B cell (primary cell): ENCODE data around the gene RPTOR. TPM values are rescaled to one million over a fixed set of nuclear protein-coding genes. Genes with fewer than 3 reads are reported as not detected.

Experiments used
- ATAC-seq: fragments of 200-7000 bp; cut with Tn5 transposase; one replicate; pipeline ENCODE4 v1.10.0; 2021; ENCODE audit warnings: low read depth, mild to moderate bottlenecking, moderate number of reproducible peaks, moderate library complexity
- CTCF ChIA-PET: fragments of 350-600 bp; sonication (Branson Sonifier 250); formaldehyde crosslinking; loops from one replicate; lab custom pipeline; 2021; ENCODE audit warnings: antibody characterized with exemption, inconsistent platforms; lab: Charles Lee
- POLR2A ChIA-PET: fragments of 350-600 bp; sonication (Branson Sonifier 250); formaldehyde crosslinking; loops from one replicate; lab custom pipeline; 2021; ENCODE audit warnings: antibody characterized with exemption; lab: Charles Lee
- DNase-seq: peaks from one replicate; pipeline ENCODE4 v3.0.0; 2013
- H2AFZ ChIP-seq: 2 replicates; pipeline ENCODE4 v1.6.1; 2012; ENCODE audit warnings: mild to moderate bottlenecking, low read depth, low read length; ENCODE audit not compliant: insufficient read depth, poor library complexity, severe bottlenecking
- H3K27ac ChIP-seq, 2 donors: 1 replicate in 1 of 2; 2 replicates in 1 of 2; pipeline ENCODE4 v1.5.1; 2012 to 2013; ENCODE audit warnings: low read length in 2 of 2, mild to moderate bottlenecking in 2 of 2, moderate library complexity in 1 of 2
- H3K27me3 ChIP-seq, 4 experiments: fragments of 200-600 bp in 1 of 4; sonication (generic) in 1 of 4; replicated peaks in 1 of 4; 1 replicate in 2 of 4; 2 replicates in 2 of 4; pipeline versions ENCODE4 v1.6.1 to v1.7.0; 2013 to 2016; ENCODE audit warnings: low read length in 3 of 4, mild to moderate bottlenecking in 2 of 4, mixed read lengths in 1 of 4, moderate library complexity in 1 of 4; ENCODE audit not compliant: insufficient read depth in 4 of 4, control insufficient read depth in 3 of 4; ENCODE audit errors: control extremely low read depth in 1 of 4
- H3K36me3 ChIP-seq, 2 experiments: replicated peaks in 1 of 2; 1 replicate in 1 of 2; 2 replicates in 1 of 2; pipeline versions ENCODE4 v1.6.1 to v1.7.1; 2013; ENCODE audit warnings: low read length in 1 of 2; ENCODE audit not compliant: insufficient read depth in 2 of 2, control insufficient read depth in 1 of 2; ENCODE audit errors: control extremely low read depth in 1 of 2, extremely low read depth in 1 of 2
- H3K4me1 ChIP-seq, 2 donors: fragments of 200-600 bp in 1 of 2; sonication (generic) in 1 of 2; 1 replicate in 1 of 2; 2 replicates in 1 of 2; pipeline versions ENCODE4 v1.5.1 to v1.6.1; 2013 to 2017; ENCODE audit warnings: low read length in 2 of 2; ENCODE audit not compliant: control insufficient read depth in 2 of 2, insufficient read depth in 2 of 2
- H3K4me2 ChIP-seq: replicated peaks from 2 replicates; pipeline ENCODE3; 2012; ENCODE audit warnings: mild to moderate bottlenecking, low read depth, low read length; ENCODE audit not compliant: poor library complexity, severe bottlenecking
- H3K4me3 ChIP-seq, 5 experiments: fragments of 200-600 bp in 1 of 5; sonication (generic) in 1 of 5; 1 replicate in 3 of 5; 2 replicates in 2 of 5; pipeline versions ENCODE4 v1.5.1 to v1.7.0; 2011 to 2016; ENCODE audit warnings: low read length in 4 of 5, mild to moderate bottlenecking in 4 of 5, low read depth in 2 of 5, control low read depth in 1 of 5, moderate library complexity in 1 of 5; ENCODE audit not compliant: insufficient read depth in 1 of 5; ENCODE audit errors: control extremely low read depth in 1 of 5, extremely low read depth in 1 of 5
- H3K79me2 ChIP-seq: fragments of 200-600 bp; sonication (generic); one replicate; pipeline ENCODE4 v1.6.0; 2016; ENCODE audit warnings: low read length; ENCODE audit not compliant: control insufficient read depth, insufficient read depth
- H3K9ac ChIP-seq: fragments of 200-600 bp; sonication (generic); 2 replicates; pipeline ENCODE4 v1.6.1; 2017; ENCODE audit warnings: mild to moderate bottlenecking, low read length, moderate library complexity
- H3K9me3 ChIP-seq, 3 donors: one replicate each; pipeline versions ENCODE4 v1.6.1 to v1.7.1; 2013; ENCODE audit warnings: low read length in 2 of 3; ENCODE audit not compliant: control insufficient read depth in 2 of 3, insufficient read depth in 1 of 3; ENCODE audit errors: control extremely low read depth in 1 of 3
- H4K20me1 ChIP-seq: 2 replicates; pipeline ENCODE4 v1.6.0; 2012; ENCODE audit warnings: mild to moderate bottlenecking, low read length; ENCODE audit not compliant: insufficient read depth, control insufficient read depth, poor library complexity, severe bottlenecking
- H3K27ac Mint-ChIP-seq: one replicate; pipeline ENCODE4 v1.8.0; 2021; ENCODE audit warnings: mixed read lengths
- H3K27me3 Mint-ChIP-seq: one replicate; pipeline ENCODE4 v1.8.0; 2021; ENCODE audit warnings: mixed read lengths
- H3K4me1 Mint-ChIP-seq: one replicate; pipeline ENCODE4 v1.8.0; 2021; ENCODE audit warnings: mixed read lengths
- H3K4me3 Mint-ChIP-seq: one replicate; pipeline ENCODE4 v1.8.0; 2021; ENCODE audit warnings: mixed read lengths
- H3K9me3 Mint-ChIP-seq: one replicate; pipeline ENCODE4 v1.8.0; 2022; ENCODE audit warnings: mixed read lengths; ENCODE audit not compliant: insufficient read depth
- CTCF ChIP-seq: fragments of 200-600 bp; IDR thresholded peaks from one replicate; pipeline ENCODE4 v1.8.0; 2022; ENCODE audit warnings: antibody characterized with exemption, mild to moderate bottlenecking
- EZH2 ChIP-seq: IDR thresholded peaks from 2 replicates; pipeline ENCODE4 v1.6.1; 2012; ENCODE audit warnings: borderline replicate concordance, low read depth, mild to moderate bottlenecking, moderate library complexity, low read length; ENCODE audit not compliant: insufficient read depth, poor library complexity, severe bottlenecking
- WGBS: methylation state at CpG from one replicate; pipeline ENCODE4 v1.1.5; 2013; ENCODE audit warnings: missing lambda C conversion rate; ENCODE audit not compliant: insufficient coverage; 5-methylcytosine and 5-hydroxymethylcytosine counted together
- intact Hi-C: fragments of 100-400 bp; cut with micrococcal nuclease; formaldehyde crosslinking; loops from one replicate; pipeline ENCODE4 v1.10.0; 2022
- polyA plus RNA-seq: library from polyadenylated mRNA; depleted of rRNA; stranded (reverse); fragments of >200 nt; gene quantifications from 2 replicates; pipeline ENCODE4 v1.2.3, GENCODE V29; 2012
- total RNA-seq, 2 donors: library from RNA; stranded (reverse); fragments of 120-200 nt in 1 of 2; gene quantifications; 1 replicate in 1 of 2; 2 replicates in 1 of 2; pipeline versions ENCODE4 v1.2.3 to v1.2.4, GENCODE V29; 2013 to 2022

The RPTOR gene
- total and polyA plus RNA-seq, 2 donors (not counting 1 experiment from before 2014, with no cell fraction given) = 13.4 to 58.8 TPM

GRCh38 chr17:80704381-80704819 lies 159.8 kb downstream of the RPTOR start:
- POLR2A ChIA-PET = no interaction called here
- Histone ChIP-seq H4K20me1 (peaks cover 26% of the 10 kb centered on the region), H3K27me3 (no peaks in the 10 kb centered on the region), H3K9me3 (peaks cover 0 to 12% (median 3%) of the 10 kb centered on the region in 3 donors), H3K4me2 (peak overlapping the region; percentile 16), H2AFZ (no peak overlapping the region), H3K4me3 (no peak overlapping the region), H3K36me3 (peaks cover 0 to 15% of the 10 kb centered on the region in 2 experiments), H3K79me2 (peaks cover 54% of the 10 kb centered on the region), H3K4me1 (peaks cover 20 to 25% of the 10 kb centered on the region in 2 donors), H3K27ac (no peak overlapping the region), H3K9ac (no peak overlapping the region)
- ATAC-seq (no peak), DNase-seq (no peak)
- intact Hi-C loops = no loop called here
- CTCF ChIA-PET = no interaction called here
- H3K4me3 Mint-ChIP-seq = no peak overlapping the region
- no CpG with 5 or more reads among the region's 3 CpGs for whole genome bisulfite sequencing
- peaks cover 45% of the 10 kb centered on the region for H3K4me1 Mint-ChIP-seq
- no peaks in the 10 kb centered on the region for H3K27me3 Mint-ChIP-seq
- TF ChIP-seq CTCF = no peak
- peaks cover 4% of the 10 kb centered on the region for H3K9me3 Mint-ChIP-seq
- H3K27ac Mint-ChIP-seq = peak overlapping the region; percentile 42

GRCh38 chr17:80704894-80705293 lies 160.3 kb downstream of the RPTOR start:
- H3K27me3 Mint-ChIP-seq = no peaks in the 10 kb centered on the region
- no peak overlapping the region for H3K4me3 ChIP-seq
- H3K4me2 ChIP-seq = peak overlapping the region; percentile 16
- POLR2A ChIA-PET = no interaction called here
- no peaks in the 10 kb centered on the region for H3K27me3 ChIP-seq
- peak overlapping the region; percentile 56 for H3K27ac Mint-ChIP-seq
- peaks cover 49% of the 10 kb centered on the region for H3K79me2 ChIP-seq
- peaks cover 42% of the 10 kb centered on the region for H3K4me1 Mint-ChIP-seq
- peaks cover 3% of the 10 kb centered on the region for H3K9me3 Mint-ChIP-seq
- peaks cover 20 to 25% of the 10 kb centered on the region in 2 donors for H3K4me1 ChIP-seq
- ATAC-seq (no peak), DNase-seq (no peak)
- intact Hi-C loops = no loop called here
- peaks cover 0 to 12% (median 3%) of the 10 kb centered on the region in 3 donors for H3K9me3 ChIP-seq
- peak overlapping the region; percentile 29 for H3K4me3 Mint-ChIP-seq
- H4K20me1 ChIP-seq = peaks cover 21% of the 10 kb centered on the region
- TF ChIP-seq EZH2 = no peak
- no peak for TF ChIP-seq CTCF
- WGBS = 57% methylated on average over 13 of the region's 13 CpGs
- no peak overlapping the region for H3K9ac ChIP-seq
- H3K27ac ChIP-seq = no peak overlapping the region
- peaks cover 0 to 17% of the 10 kb centered on the region in 2 experiments for H3K36me3 ChIP-seq
- no peak overlapping the region for H2AFZ ChIP-seq
- CTCF ChIA-PET = no interaction called here
